DND-41 (cell line): ENCODE results near the gene MYH7.

Experiments used
- EZH2 ChIP-seq: IDR thresholded peaks from 3 replicates; pipeline ENCODE4 v1.6.1; 2012; ENCODE audit warnings: borderline replicate concordance, low read depth, mild to moderate bottlenecking, moderate library complexity, low read length, inconsistent platforms; ENCODE audit not compliant: severe bottlenecking
- TF ChIP-seq, protein P1 (sequence below): IDR thresholded peaks from 2 replicates; pipeline ENCODE4 v1.5.1; 2012; ENCODE audit warnings: borderline replicate concordance, low read length, moderate library complexity, mild to moderate bottlenecking; ENCODE audit not compliant: poor library complexity, severe bottlenecking; ENCODE audit errors: extremely low read depth

GRCh38 chr14:23439107-23439835 lies 3.8 kb upstream of the MYH7 start:
- TF ChIP-seq, protein P1, sequence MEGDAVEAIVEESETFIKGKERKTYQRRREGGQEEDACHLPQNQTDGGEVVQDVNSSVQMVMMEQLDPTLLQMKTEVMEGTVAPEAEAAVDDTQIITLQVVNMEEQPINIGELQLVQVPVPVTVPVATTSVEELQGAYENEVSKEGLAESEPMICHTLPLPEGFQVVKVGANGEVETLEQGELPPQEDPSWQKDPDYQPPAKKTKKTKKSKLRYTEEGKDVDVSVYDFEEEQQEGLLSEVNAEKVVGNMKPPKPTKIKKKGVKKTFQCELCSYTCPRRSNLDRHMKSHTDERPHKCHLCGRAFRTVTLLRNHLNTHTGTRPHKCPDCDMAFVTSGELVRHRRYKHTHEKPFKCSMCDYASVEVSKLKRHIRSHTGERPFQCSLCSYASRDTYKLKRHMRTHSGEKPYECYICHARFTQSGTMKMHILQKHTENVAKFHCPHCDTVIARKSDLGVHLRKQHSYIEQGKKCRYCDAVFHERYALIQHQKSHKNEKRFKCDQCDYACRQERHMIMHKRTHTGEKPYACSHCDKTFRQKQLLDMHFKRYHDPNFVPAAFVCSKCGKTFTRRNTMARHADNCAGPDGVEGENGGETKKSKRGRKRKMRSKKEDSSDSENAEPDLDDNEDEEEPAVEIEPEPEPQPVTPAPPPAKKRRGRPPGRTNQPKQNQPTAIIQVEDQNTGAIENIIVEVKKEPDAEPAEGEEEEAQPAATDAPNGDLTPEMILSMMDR, result no peak
- no peak for TF ChIP-seq EZH2
